ENCODE data around the gene IL19. TPM values are rescaled to one million over a fixed set of nuclear protein-coding genes. Genes with fewer than 3 reads are reported as not detected.

Gene IL19
- total RNA-seq, 1 donor from 2014 or later = not detected

DNA sequence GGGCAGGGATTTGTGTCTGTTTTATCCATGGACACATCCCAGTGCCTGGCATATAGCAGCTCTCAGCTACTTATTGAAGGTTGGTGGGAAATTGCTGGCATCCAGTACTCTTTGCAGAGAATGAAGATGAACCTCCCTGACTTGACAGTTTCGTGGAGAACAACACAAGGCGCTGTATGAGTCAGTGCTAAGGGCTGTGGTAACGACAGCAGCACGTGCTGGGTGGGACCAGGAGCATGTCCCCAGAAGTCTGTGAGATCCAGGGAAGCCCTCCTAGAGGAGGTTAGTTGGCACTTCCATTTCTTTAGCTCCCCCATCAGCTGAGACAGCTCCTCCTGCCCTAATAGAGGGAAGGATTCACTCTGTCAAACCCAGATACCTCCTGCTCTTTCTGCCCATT is 25.9 kb upstream of the IL19 start:
- TF ChIP-seq, protein P1, sequence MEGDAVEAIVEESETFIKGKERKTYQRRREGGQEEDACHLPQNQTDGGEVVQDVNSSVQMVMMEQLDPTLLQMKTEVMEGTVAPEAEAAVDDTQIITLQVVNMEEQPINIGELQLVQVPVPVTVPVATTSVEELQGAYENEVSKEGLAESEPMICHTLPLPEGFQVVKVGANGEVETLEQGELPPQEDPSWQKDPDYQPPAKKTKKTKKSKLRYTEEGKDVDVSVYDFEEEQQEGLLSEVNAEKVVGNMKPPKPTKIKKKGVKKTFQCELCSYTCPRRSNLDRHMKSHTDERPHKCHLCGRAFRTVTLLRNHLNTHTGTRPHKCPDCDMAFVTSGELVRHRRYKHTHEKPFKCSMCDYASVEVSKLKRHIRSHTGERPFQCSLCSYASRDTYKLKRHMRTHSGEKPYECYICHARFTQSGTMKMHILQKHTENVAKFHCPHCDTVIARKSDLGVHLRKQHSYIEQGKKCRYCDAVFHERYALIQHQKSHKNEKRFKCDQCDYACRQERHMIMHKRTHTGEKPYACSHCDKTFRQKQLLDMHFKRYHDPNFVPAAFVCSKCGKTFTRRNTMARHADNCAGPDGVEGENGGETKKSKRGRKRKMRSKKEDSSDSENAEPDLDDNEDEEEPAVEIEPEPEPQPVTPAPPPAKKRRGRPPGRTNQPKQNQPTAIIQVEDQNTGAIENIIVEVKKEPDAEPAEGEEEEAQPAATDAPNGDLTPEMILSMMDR (IDR thresholded peaks at IDR 0.05) = no peak
- H3K9me3 ChIP-seq = no peaks in the 10 kb centered on the region

DNA sequence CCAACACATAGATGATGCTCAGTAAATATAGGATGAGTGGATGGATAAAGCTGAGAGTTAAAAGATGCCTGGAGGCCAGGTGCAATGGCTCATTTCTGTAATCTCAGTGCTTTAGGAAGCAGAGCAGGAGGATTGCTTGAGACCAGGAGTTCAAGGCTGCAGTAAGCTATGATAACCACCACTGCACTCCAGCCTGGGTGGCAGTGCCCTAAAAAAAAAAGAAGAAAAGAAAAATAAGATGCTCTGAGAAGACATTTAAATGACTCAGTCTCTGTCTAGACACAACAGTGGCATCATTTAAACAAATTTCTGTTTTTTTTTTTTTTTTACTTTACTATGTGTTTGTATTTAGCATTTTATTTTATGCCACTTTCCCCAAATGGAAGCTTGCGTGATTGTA is 25.3 kb upstream of the IL19 start:
- DNase-seq (no peak), ATAC-seq (no peak)
- intact Hi-C loops (cut with DNase I) = no loop called here
- no peak overlapping the region for H3K27ac ChIP-seq
- H3K4me3 ChIP-seq = no peak overlapping the region
- H3K4me1 ChIP-seq = no peaks in the 10 kb centered on the region
- TF ChIP-seq, protein P1 (IDR thresholded peaks at IDR 0.05) = no peak
- H3K27me3 ChIP-seq (ENCODE audit: low read depth) = no peaks in the 10 kb centered on the region
- no peaks in the 10 kb centered on the region for H3K36me3 ChIP-seq
- H3K9me3 ChIP-seq = no peaks in the 10 kb centered on the region

More for the DNA sequence above, 25.9 kb upstream of the IL19 start:
- ATAC-seq (peak in 1 of 2 donors; percentile 27), DNase-seq (no peak)
- Histone ChIP-seq H3K36me3 (no peaks in the 10 kb centered on the region), H3K27me3 (ENCODE audit: low read depth) (no peaks in the 10 kb centered on the region), H3K27ac (no peak overlapping the region), H3K4me1 (peaks cover 4% of the 10 kb centered on the region), H3K4me3 (no peak overlapping the region)
- intact Hi-C loops (cut with DNase I) = no loop called here

DNA sequence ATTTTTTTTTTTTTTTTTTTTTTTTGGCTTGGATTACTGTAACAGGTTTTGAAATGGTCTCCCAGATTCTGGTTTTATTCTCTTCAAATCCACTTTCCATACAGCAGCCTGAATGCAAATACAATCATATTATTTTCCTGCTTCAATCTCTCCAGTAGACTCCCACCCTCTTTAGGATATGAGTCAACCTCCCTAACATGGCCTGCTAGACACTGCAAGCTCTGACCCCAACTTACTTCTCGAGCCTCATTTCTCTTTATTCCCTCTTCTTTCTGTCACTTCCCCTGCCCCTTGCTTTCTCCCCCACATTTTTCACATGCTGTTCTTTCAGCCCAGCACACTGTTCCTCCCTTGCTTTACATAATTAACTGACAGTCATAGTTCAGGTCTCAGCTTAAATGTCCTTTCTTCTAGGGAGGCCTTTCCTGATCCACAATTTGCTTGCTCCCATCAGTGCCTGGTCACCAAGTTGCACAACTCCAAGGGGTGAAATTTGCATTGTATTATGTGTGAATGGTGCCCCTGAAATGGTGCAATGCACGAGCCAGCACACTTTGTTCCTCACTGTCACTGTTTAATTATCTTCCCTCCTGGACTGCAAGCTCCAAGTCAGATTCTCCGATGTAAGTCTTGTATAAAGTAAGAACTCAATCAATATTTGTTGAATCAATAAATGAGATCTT is 22.1 kb upstream of the IL19 start:
- Histone ChIP-seq H3K36me3 (no peaks in the 10 kb centered on the region), H3K27me3 (ENCODE audit: low read depth) (no peaks in the 10 kb centered on the region), H3K4me1 (no peaks in the 10 kb centered on the region), H3K9me3 (no peaks in the 10 kb centered on the region), H3K4me3 (no peak overlapping the region), H3K27ac (no peak overlapping the region)
- intact Hi-C loops (cut with DNase I) = no loop called here
- ATAC-seq (no peak), DNase-seq (no peak)
- TF ChIP-seq, protein P1 (IDR thresholded peaks at IDR 0.05) = no peak

DNA sequence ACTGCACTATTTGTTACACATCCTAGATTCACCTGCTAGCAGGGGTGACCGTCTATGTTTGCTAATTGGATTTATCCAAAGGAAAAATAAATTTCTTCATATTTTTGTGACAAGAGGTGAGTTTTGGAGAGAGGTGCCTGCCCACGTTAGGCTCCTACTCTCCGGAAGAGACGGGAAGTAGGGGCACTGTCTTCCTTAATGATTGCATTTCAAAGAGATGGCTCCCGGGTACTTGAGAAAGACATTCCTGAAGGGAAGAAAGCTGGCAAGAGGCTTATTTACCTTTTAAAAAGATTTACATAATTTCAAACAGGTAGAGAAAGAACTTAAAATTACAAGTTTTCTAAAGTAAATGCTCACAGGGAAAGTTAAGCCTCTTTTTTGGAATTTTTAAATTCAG is 18.7 kb upstream of the IL19 start:
- ATAC-seq (no peak), DNase-seq (no peak)
- Histone ChIP-seq H3K27me3 (ENCODE audit: low read depth) (no peaks in the 10 kb centered on the region), H3K9me3 (no peaks in the 10 kb centered on the region), H3K4me3 (no peak overlapping the region), H3K36me3 (no peaks in the 10 kb centered on the region), H3K27ac (no peak overlapping the region), H3K4me1 (no peaks in the 10 kb centered on the region)
- TF ChIP-seq, protein P1 (IDR thresholded peaks at IDR 0.05) = no peak
- intact Hi-C loops (cut with DNase I) = no loop called here

DNA sequence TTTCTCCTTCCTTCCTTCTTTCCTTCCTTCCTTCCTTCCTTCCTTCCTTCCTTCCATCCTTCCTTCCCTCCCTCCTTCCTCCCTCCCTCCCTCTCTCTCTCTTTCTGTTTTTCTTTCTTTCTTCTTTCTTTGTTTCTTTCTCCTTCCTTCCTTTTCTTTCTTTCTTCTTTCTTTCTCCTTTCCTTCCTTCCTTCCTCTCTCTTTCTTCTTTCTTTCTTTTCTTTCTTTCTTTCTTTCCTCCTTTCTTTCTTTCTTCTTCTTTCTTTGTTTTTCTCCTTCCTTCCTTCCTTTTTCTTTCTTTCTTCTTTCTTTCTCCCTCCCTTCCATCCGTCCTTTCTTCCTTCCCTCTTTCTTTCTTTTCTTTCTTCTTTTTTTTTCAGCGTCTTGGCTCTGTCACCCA is 18.1 kb upstream of the IL19 start:
- no peak overlapping the region for H3K4me3 ChIP-seq
- no peaks in the 10 kb centered on the region for H3K27me3 ChIP-seq (ENCODE audit: low read depth)
- no peaks in the 10 kb centered on the region for H3K9me3 ChIP-seq
- no peaks in the 10 kb centered on the region for H3K4me1 ChIP-seq
- H3K36me3 ChIP-seq = no peaks in the 10 kb centered on the region
- no peak overlapping the region for H3K27ac ChIP-seq
- TF ChIP-seq, protein P1 (IDR thresholded peaks at IDR 0.05) = no peak
- intact Hi-C loops (cut with DNase I) = no loop called here
- DNase-seq (no peak), ATAC-seq (no peak)

All from lower lobe of right lung (tissue), 2 donors.